IPS-18c (cell line): ENCODE data around the gene MXRA8.

Experiments
- H3K4me3 ChIP-seq: 2 replicates; pipeline ENCODE4 v1.7.0; 2013; ENCODE audit warnings: low read depth, mild to moderate bottlenecking, low read length, moderate library complexity; ENCODE audit not compliant: insufficient read depth
- H3K9me3 ChIP-seq: one replicate; pipeline ENCODE4 v1.6.1; 2013; ENCODE audit warnings: mild to moderate bottlenecking, low read length, moderate library complexity; ENCODE audit not compliant: control insufficient read depth, insufficient read depth

Gene MXRA8

GRCh38 chr1:1309251-1310108 lies 48.9 kb downstream of the MXRA8 start:
- Histone ChIP-seq H3K4me3 (peak overlapping the region; percentile 83), H3K9me3 (no peaks in the 10 kb centered on the region)

DNA sequence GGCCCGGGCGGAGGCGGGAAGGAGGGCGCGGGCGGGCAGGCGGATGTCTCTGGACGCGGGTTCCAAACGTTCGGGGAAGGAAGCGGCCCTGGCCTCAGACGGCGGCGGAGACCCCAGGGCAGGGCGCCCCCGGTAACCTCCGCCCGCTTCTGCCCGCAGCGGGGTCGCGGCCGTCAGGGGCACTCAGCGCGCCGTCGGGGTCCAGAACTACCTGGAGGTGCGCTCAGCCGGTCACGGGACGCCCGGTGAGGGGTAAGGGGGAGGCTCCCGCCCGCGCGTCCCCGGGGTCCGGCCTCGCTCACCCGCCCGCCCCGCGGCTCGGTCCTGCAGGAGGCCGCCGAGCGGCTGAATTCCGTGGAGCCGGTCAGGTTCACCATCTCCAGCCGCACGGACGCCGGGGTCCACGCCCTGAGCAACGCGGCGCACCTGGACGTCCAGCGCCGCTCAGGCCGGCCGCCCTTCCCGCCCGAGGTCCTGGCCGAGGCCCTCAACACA lies 49.6 kb downstream of the MXRA8 start:
- Histone ChIP-seq H3K9me3 (no peaks in the 10 kb centered on the region), H3K4me3 (peak overlapping the region; percentile 83)

GRCh38 chr1:1307923-1308755 lies 50.2 kb downstream of the MXRA8 start, which contains the start of the genes ACAP3 and PUSL1:
Gene ACAP3, minus strand, starts transcription at chr1:1307930. Its CDS starts 115 bp downstream, at chr1:1307815.
Gene PUSL1, plus strand, starts transcription at chr1:1308597. Its CDS starts 47 bp downstream, at chr1:1308644.
- no peaks in the 10 kb centered on the region for H3K9me3 ChIP-seq
- peak within 1 kb of the TSS; percentile 83 for H3K4me3 ChIP-seq

GRCh38 chr1:1307261-1307922 lies 51.0 kb downstream of the MXRA8 start:
- Histone ChIP-seq H3K4me3 (peak overlapping the region; percentile 53), H3K9me3 (no peaks in the 10 kb centered on the region)

DNA sequence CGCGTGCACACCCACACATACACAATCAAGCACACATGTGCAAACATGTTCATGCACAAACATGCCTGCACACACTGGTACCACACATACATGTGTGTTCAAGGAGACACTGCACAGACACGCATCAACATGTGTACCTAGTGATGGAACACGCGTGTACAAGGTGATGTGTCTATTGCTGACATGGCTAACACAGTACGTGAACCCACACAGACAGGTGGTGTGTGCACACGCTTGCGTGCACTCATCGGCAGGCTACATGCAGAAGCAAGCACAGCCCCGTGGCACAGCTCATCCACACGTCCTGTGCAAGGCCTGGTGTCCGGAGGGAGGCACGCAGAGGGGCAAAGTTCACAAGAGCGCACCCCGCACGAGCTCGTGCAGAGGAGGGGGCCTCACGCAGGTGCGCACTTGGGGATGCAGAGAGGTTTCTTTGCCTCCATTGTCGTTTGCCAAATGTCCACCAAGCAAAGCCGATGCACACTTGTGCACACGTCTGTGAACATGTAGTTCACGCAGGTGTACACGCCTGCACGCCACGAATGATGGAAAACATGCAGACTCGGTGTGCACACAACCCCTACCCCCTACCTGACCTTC lies 51.6 kb downstream of the MXRA8 start:
- Histone ChIP-seq H3K4me3 (peak overlapping the region; percentile 53), H3K9me3 (no peaks in the 10 kb centered on the region)

- Histone ChIP-seq H3K9me3 (no peaks in the 10 kb centered on the region), H3K4me3 (no peak overlapping the region)
These were observed 52.2 kb downstream of the MXRA8 start for GRCh38 chr1:1306070-1306660.

DNA sequence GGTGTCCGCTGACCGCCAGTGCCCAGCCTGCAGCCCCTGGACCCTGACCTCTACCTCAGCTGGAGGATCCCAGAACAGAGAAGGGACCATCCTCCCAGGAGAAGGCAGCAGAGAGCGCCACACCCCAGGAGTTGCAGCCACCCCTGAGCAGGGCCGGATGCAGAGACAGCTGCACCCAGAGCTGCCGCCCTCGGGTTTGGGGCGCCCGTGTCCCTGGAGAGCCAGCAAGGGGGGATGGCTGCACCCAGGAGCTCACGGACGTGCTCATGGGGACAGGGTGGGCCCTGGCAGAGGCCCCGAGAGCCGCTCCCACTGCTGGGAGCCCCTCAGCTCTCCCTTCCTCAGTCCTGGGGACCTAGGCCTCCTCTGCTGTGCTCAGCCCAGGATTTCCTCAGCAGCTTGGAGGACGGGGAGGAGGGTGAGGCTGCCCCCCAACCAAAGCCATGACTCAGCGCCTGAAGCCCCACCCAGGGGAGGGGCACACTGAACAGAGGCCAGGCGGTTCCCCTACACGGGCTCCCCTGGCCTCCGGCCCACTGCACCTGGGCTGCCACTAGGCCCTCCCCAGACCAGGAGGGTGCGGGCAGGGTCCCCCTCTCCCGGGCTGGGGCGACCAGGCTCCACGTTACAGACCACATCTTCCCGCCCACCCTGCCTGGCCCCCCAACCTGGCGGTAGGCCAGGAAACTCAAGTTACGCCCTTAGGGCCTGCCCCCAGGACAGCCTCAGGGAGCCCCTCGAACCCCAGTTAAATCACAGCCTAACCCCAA lies 52.9 kb downstream of the MXRA8 start:
- Histone ChIP-seq H3K4me3 (no peak overlapping the region), H3K9me3 (no peaks in the 10 kb centered on the region)

GRCh38 chr1:1304331-1305299 lies 53.7 kb downstream of the MXRA8 start:
- H3K4me3 ChIP-seq = peak overlapping the region; percentile 31; the same call in 1 of the 2 replicates

GRCh38 chr1:1303736-1304135 lies 54.6 kb downstream of the MXRA8 start:
- Histone ChIP-seq H3K9me3 (no peaks in the 10 kb centered on the region), H3K4me3 (no peak overlapping the region)

More at GRCh38 chr1:1304331-1305299, 53.7 kb downstream of the MXRA8 start:
- no peaks in the 10 kb centered on the region for H3K9me3 ChIP-seq

- Histone ChIP-seq H3K9me3 (no peaks in the 10 kb centered on the region), H3K4me3 (no peak overlapping the region)
These were observed 55.3 kb downstream of the MXRA8 start for GRCh38 chr1:1302951-1303509.
